Neural cell (in vitro differentiated cells): ENCODE results near the gene NIM1K. TPM values are rescaled to one million over a fixed set of nuclear protein-coding genes. Genes with fewer than 3 reads are reported as not detected.

Source experiments
- H2AFZ ChIP-seq: fragments of 200-600, 300-800 bp; sonication (generic), shearing (Covaris generic); 2 replicates; pipeline ENCODE4 v1.6.0; 2014; ENCODE audit warnings: low read depth, mild to moderate bottlenecking, antibody characterized with exemption, low read length, moderate library complexity
- H3F3A ChIP-seq: fragments of 200-600 bp; shearing (Covaris generic); 2 replicates; pipeline ENCODE4 v1.6.1; 2016; ENCODE audit warnings: mild to moderate bottlenecking, moderate library complexity, mixed read lengths, antibody characterized with exemption, low read length; ENCODE audit not compliant: insufficient read depth, poor library complexity, severe bottlenecking
- H3K27ac ChIP-seq: fragments of 200-600, 300-800 bp; sonication (generic), shearing (Covaris generic); 2 replicates; pipeline ENCODE4 v1.5.1; 2014; ENCODE audit warnings: mild to moderate bottlenecking, low read length, moderate library complexity
- H3K27me3 ChIP-seq: fragments of 300-800, 200-600 bp; sonication (generic), shearing (Covaris generic); 2 replicates; pipeline ENCODE4 v1.6.0; 2014; ENCODE audit warnings: mild to moderate bottlenecking, low read depth, low read length, moderate library complexity; ENCODE audit not compliant: insufficient read depth
- H3K36me3 ChIP-seq: fragments of 300-800, 200-600 bp; sonication (generic), shearing (Covaris generic); 2 replicates; pipeline ENCODE4 v1.5.1; 2014; ENCODE audit warnings: mild to moderate bottlenecking, antibody characterized with exemption, low read length, moderate library complexity; ENCODE audit not compliant: insufficient read depth
- H3K4me2 ChIP-seq: fragments of 300-800, 200-600 bp; sonication (generic), shearing (Covaris generic); 2 replicates; pipeline ENCODE4 v1.6.0; 2014; ENCODE audit warnings: mild to moderate bottlenecking, low read length
- H3K4me3 ChIP-seq: fragments of 300-800, 200-600 bp; sonication (generic), shearing (Covaris generic); 2 replicates; pipeline ENCODE4 v1.5.1; 2014; ENCODE audit warnings: mild to moderate bottlenecking, low read length, moderate library complexity
- H3K79me2 ChIP-seq: fragments of 200-600 bp; shearing (Covaris generic); replicated peaks from 2 replicates; pipeline ENCODE4 v1.6.0; 2014; ENCODE audit warnings: mild to moderate bottlenecking, low read length, moderate library complexity; ENCODE audit not compliant: insufficient read depth
- H3K9ac ChIP-seq: fragments of 300-800, 200-600 bp; sonication (generic), shearing (Covaris generic); 2 replicates; pipeline ENCODE4 v1.6.1; 2016; ENCODE audit warnings: mild to moderate bottlenecking, low read length, mixed read lengths
- H3K9me2 ChIP-seq: fragments of 200-600 bp; shearing (Covaris generic); 2 replicates; pipeline ENCODE4 v1.6.1; 2016; ENCODE audit warnings: mild to moderate bottlenecking, low read length, mixed read lengths; ENCODE audit not compliant: insufficient read depth
- H3K9me3 ChIP-seq: fragments of 200-600, 300-800 bp; sonication (generic), shearing (Covaris generic); 2 replicates; pipeline ENCODE4 v1.6.1; 2016; ENCODE audit warnings: mild to moderate bottlenecking, mixed run types, low read length, moderate library complexity, mixed read lengths
- H4K20me1 ChIP-seq: fragments of 200-600 bp; shearing (Covaris generic); 2 replicates; pipeline ENCODE4 v1.6.1; 2016; ENCODE audit warnings: mild to moderate bottlenecking, mixed run types; ENCODE audit not compliant: insufficient read depth
- CTCF ChIP-seq: fragments of 450-650 bp; IDR thresholded peaks from 2 replicates; pipeline ENCODE4 v1.5.1; 2014; ENCODE audit warnings: antibody characterized with exemption, mild to moderate bottlenecking, moderate library complexity; ENCODE audit not compliant: poor library complexity, severe bottlenecking
- EP300 ChIP-seq: fragments of 450-650 bp; conservative IDR thresholded peaks from 2 replicates; pipeline ENCODE4 v1.6.1; 2014; ENCODE audit warnings: antibody characterized with exemption, mild to moderate bottlenecking, moderate library complexity; ENCODE audit not compliant: poor library complexity, severe bottlenecking
- EZH2 ChIP-seq: fragments of 200-600, 300-800 bp; shearing (Covaris generic), sonication (generic); IDR thresholded peaks from 2 replicates; pipeline ENCODE4 v1.6.1; 2014; ENCODE audit warnings: antibody characterized with exemption, low read length, borderline replicate concordance, mild to moderate bottlenecking; ENCODE audit not compliant: insufficient read depth, poor library complexity, severe bottlenecking
- MXI1 ChIP-seq: fragments of 450-650 bp; conservative IDR thresholded peaks from 2 replicates; pipeline ENCODE4 v1.6.1; 2014; ENCODE audit warnings: antibody characterized with exemption, mild to moderate bottlenecking; ENCODE audit not compliant: poor library complexity, severe bottlenecking
- RAD21 ChIP-seq: fragments of 450-650 bp; conservative IDR thresholded peaks from 2 replicates; pipeline ENCODE4 v1.6.1; 2014; ENCODE audit warnings: antibody characterized with exemption, mild to moderate bottlenecking, moderate library complexity
- REST ChIP-seq: IDR thresholded peaks from 2 replicates; pipeline ENCODE4 v1.6.1; 2012; ENCODE audit warnings: borderline replicate concordance
- SMC3 ChIP-seq: fragments of 450-650 bp; conservative IDR thresholded peaks from 2 replicates; pipeline ENCODE4 v1.6.1; 2014; ENCODE audit warnings: antibody characterized with exemption, mild to moderate bottlenecking, moderate library complexity; ENCODE audit not compliant: poor library complexity
- TAF1 ChIP-seq: IDR thresholded peaks from 2 replicates; pipeline ENCODE4 v1.6.1; 2012; ENCODE audit warnings: low read depth
- polyA plus RNA-seq: library from polyadenylated mRNA; depleted of rRNA; stranded (reverse); fragments of >200 nt; gene quantifications from 2 replicates; pipeline ENCODE4 v1.2.3, GENCODE V29; 2014

NIM1K gene
- polyA plus RNA-seq, 1 donor from 2014 or later = 4.4 TPM

- H4K20me1 ChIP-seq = no peaks in the 10 kb centered on the region
These were observed 42.0 kb upstream of the NIM1K start for GRCh38 chr5:43150075-43150474.

GRCh38 chr5:43150748-43151147 lies 41.3 kb upstream of the NIM1K start:
- H3K9ac ChIP-seq = no peak overlapping the region
- H3K9me3 ChIP-seq = no peaks in the 10 kb centered on the region
- H3K36me3 ChIP-seq = no peaks in the 10 kb centered on the region
- H2AFZ ChIP-seq = no peak overlapping the region
- no peak overlapping the region for H3K4me3 ChIP-seq
- H4K20me1 ChIP-seq = no peaks in the 10 kb centered on the region
- no peaks in the 10 kb centered on the region for H3K9me2 ChIP-seq
- no peaks in the 10 kb centered on the region for H3K27me3 ChIP-seq
- no peaks in the 10 kb centered on the region for H3F3A ChIP-seq
- peaks cover 12% of the 10 kb centered on the region for H3K79me2 ChIP-seq
- TF ChIP-seq MXI1 = no peak
- no peak for TF ChIP-seq TAF1
- TF ChIP-seq EZH2 = no peak
- TF ChIP-seq CTCF = no peak
- H3K27ac ChIP-seq = no peak overlapping the region
- no peak overlapping the region for H3K4me2 ChIP-seq

More at GRCh38 chr5:43150075-43150474, 42.0 kb upstream of the NIM1K start:
- Histone ChIP-seq H3K27ac (no peak overlapping the region), H3K36me3 (no peaks in the 10 kb centered on the region), H3K4me3 (no peak overlapping the region), H3K9me3 (no peaks in the 10 kb centered on the region), H3F3A (no peaks in the 10 kb centered on the region), H3K9me2 (no peaks in the 10 kb centered on the region), H3K27me3 (no peaks in the 10 kb centered on the region), H3K79me2 (peaks cover 15% of the 10 kb centered on the region), H3K4me2 (no peak overlapping the region), H2AFZ (no peak overlapping the region), H3K9ac (no peak overlapping the region)
- TF ChIP-seq RAD21 (no peak), SMC3 (no peak), TAF1 (no peak), REST (no peak), EP300 (no peak), MXI1 (no peak), CTCF (no peak), EZH2 (no peak)
